Measurements from ENCODE around the gene MARK4. TPM values are rescaled to one million over a fixed set of nuclear protein-coding genes. Genes with fewer than 3 reads are reported as not detected.

Gene MARK4
- 1 to 10 TPM; 3.5 to 8.6 TPM for total RNA-seq
- polyA plus RNA-seq = 10 to 100 TPM in 1 of 2 donors, 1 to 10 TPM in 1; 3.5 to 11.1 TPM

GRCh38 chr19:45250832-45251451 is at the start of gene MARK4:
Gene MARK4, plus strand, starts transcription at chr19:45251271. Its CDS starts 318 bp downstream, at chr19:45251589.
- peak; percentile 57 for DNase-seq (ENCODE audit: low spot score)
- Histone ChIP-seq H3K9ac (ENCODE audit: low read depth in 1 of 2, low read length in 2 of 2) (peak within 1 kb of the TSS; percentile 70 to 81), H3K4me3 (ENCODE audit: low read depth in 1 of 3, low read length in 3 of 3) (peak within 1 kb of the TSS; percentile 82 to 92 (median 90)), H3K27ac (ENCODE audit: low read depth in 1 of 2, low read length in 2 of 2) (peak within 1 kb of the TSS; percentile 61 to 64), H3K27me3 (ENCODE audit: control insufficient read depth in 4 of 4, insufficient read depth in 4 of 4, low read length in 3 of 4) (no peaks in the 10 kb centered on the region), H3K4me1 (ENCODE audit: control insufficient read depth in 4 of 4, insufficient read depth in 4 of 4, low read length in 3 of 4) (peaks cover 3 to 44% (median 31%) of the 10 kb centered on the region in 4 donors), H3K9me3 (ENCODE audit: control insufficient read depth in 4 of 4, low read length in 3 of 4) (no peaks in the 10 kb centered on the region), H3K36me3 (ENCODE audit: control insufficient read depth in 4 of 4, insufficient read depth in 3 of 4, low read depth in 1 of 4, low read length in 3 of 4) (no peaks in the 10 kb centered on the region)
- TF ChIP-seq HNF4A (conservative IDR thresholded peaks at IDR 0.05) = no peak
- no peak for TF ChIP-seq HNF4G (IDR thresholded peaks at IDR 0.05)
- no peak for TF ChIP-seq RXRA (IDR thresholded peaks at IDR 0.05)
- TF ChIP-seq YY1 (IDR thresholded peaks at IDR 0.05) = no peak
- TF ChIP-seq CTCF (IDR thresholded peaks at IDR 0.05; ENCODE audit: low read depth, low read length, missing input control) = no peak
- no peak for TF ChIP-seq FOXA1 (IDR thresholded peaks at IDR 0.05)
- no peak for TF ChIP-seq MAX (IDR thresholded peaks at IDR 0.05)
- no peak for TF ChIP-seq TAF1 (conservative IDR thresholded peaks at IDR 0.05)
- TF ChIP-seq, protein P1, sequence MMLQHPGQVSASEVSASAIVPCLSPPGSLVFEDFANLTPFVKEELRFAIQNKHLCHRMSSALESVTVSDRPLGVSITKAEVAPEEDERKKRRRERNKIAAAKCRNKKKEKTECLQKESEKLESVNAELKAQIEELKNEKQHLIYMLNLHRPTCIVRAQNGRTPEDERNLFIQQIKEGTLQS (IDR thresholded peaks at IDR 0.05) = no peak
- TF ChIP-seq EGR1 (IDR thresholded peaks at IDR 0.05; ENCODE audit: low read depth in 2 of 2) = no peak
- TF ChIP-seq REST (IDR thresholded peaks at IDR 0.05) = no peak
- TF ChIP-seq ZBTB33 (IDR thresholded peaks at IDR 0.05) = no peak
- no peak for TF ChIP-seq FOXA2 (IDR thresholded peaks at IDR 0.05)
- no peak for TF ChIP-seq RAD21 (IDR thresholded peaks at IDR 0.05)
- TF ChIP-seq SP1 (IDR thresholded peaks at IDR 0.05) = no peak
- no peak for TF ChIP-seq JUND (IDR thresholded peaks at IDR 0.05)
- WGBS = 2% methylated on average over 58 of the region's 58 CpGs

Data from liver (tissue), 9 donors.